Stimulated activated CD4-positive, alpha-beta T cell treated with anti-CD3 and anti-CD28 coated beads, Interleukin-12 subunit alpha, Interleukin-12 subunit beta, amount 100 ng/mL, for 24 hours (primary cell): ENCODE results near the gene TRAF4.
"Not testable (repeated sequence)": the region's sequence is repeated elsewhere in the genome, so short reads cannot be mapped to it uniquely, and the experiment has no call there.

Experiments used
- DNase-seq, 2 experiments: peaks; one replicate each; pipeline ENCODE4 v3.0.0-alpha.2; 2020; ENCODE audit warnings: low read depth in 2 of 2

TRAF4 gene

GRCh38 chr17:28747801-28748750 lies 4.3 kb downstream of the TRAF4 start:
- DNase-seq, result no peak

- no peak for DNase-seq
These were observed 5.2 kb downstream of the TRAF4 start for GRCh38 chr17:28748852-28749515.

GRCh38 chr17:28749516-28750177 lies 5.8 kb downstream of the TRAF4 start:
- no peak for DNase-seq

- peak; percentile 76 to 89 for DNase-seq
These were observed 6.6 kb downstream of the TRAF4 start for GRCh38 chr17:28750178-28751047.

- no peak for DNase-seq
These were observed 8.0 kb downstream of the TRAF4 start for GRCh38 chr17:28751600-28752366.

GRCh38 chr17:28755486-28755885 lies 11.7 kb downstream of the TRAF4 start:
- no peak for DNase-seq

GRCh38 chr17:28756049-28756804 lies 12.4 kb downstream of the TRAF4 start:
- no peak for DNase-seq

GRCh38 chr17:28758411-28759121 lies 14.8 kb downstream of the TRAF4 start:
- no peak for DNase-seq

- DNase-seq, result no peak
These were observed 15.6 kb downstream of the TRAF4 start for GRCh38 chr17:28759256-28759865.

GRCh38 chr17:28760601-28761562 lies 17.1 kb downstream of the TRAF4 start:
- DNase-seq, result no peak

- no peak for DNase-seq
These were observed 19.5 kb downstream of the TRAF4 start for GRCh38 chr17:28763137-28763799.

- DNase-seq, result peak; percentile 45 to 81
These were observed 20.0 kb downstream of the TRAF4 start for GRCh38 chr17:28763804-28764266.

GRCh38 chr17:28765038-28765437 lies 21.2 kb downstream of the TRAF4 start:
- no peak for DNase-seq

GRCh38 chr17:28773736-28774135 lies 29.9 kb downstream of the TRAF4 start:
- DNase-seq, result no peak

GRCh38 chr17:28774206-28774605 lies 30.4 kb downstream of the TRAF4 start:
- no peak for DNase-seq

- DNase-seq, result no peak
These were observed 33.4 kb downstream of the TRAF4 start for GRCh38 chr17:28777178-28777577.

GRCh38 chr17:28779601-28780000 lies 35.8 kb downstream of the TRAF4 start:
- DNase-seq, result not testable (repeated sequence)
